CD4-positive, alpha-beta T cell treated with Interleukin-10 for 1 hour (primary cell): ENCODE data around the gene ATP8A2.
A peak's percentile ranks its signal among the peaks of the same experiment; 100 is the strongest.
"Not testable (repeated sequence)": the region's sequence is repeated elsewhere in the genome, so short reads cannot be mapped to it uniquely, and the experiment has no call there.

Experiments used
- DNase-seq: peaks from one replicate; pipeline ENCODE4 v3.0.0-alpha.2; 2020

The ATP8A2 gene

GRCh38 chr13:25934127-25934526 lies 562.4 kb downstream of the ATP8A2 start:
- no peak for DNase-seq

GRCh38 chr13:25939961-25940687 lies 568.4 kb downstream of the ATP8A2 start:
- DNase-seq = no peak

GRCh38 chr13:25943081-25943480 lies 571.3 kb downstream of the ATP8A2 start:
- no peak for DNase-seq

GRCh38 chr13:25943658-25944057 lies 571.9 kb downstream of the ATP8A2 start:
- DNase-seq = no peak

- no peak for DNase-seq
Observed at GRCh38 chr13:25945596-25945995, 573.8 kb downstream of the ATP8A2 start.

- no peak for DNase-seq
Observed at GRCh38 chr13:25946321-25946720, 574.5 kb downstream of the ATP8A2 start.

- DNase-seq = no peak
Observed at GRCh38 chr13:25948910-25949309, 577.1 kb downstream of the ATP8A2 start.

GRCh38 chr13:25951831-25952230 lies 580.1 kb downstream of the ATP8A2 start:
- DNase-seq = no peak

GRCh38 chr13:25954080-25954479 lies 582.3 kb downstream of the ATP8A2 start:
- DNase-seq = not testable (repeated sequence)

GRCh38 chr13:25954943-25955342 lies 583.2 kb downstream of the ATP8A2 start:
- not testable (repeated sequence) for DNase-seq

- DNase-seq = no peak
Observed at GRCh38 chr13:25958986-25959385, 587.2 kb downstream of the ATP8A2 start.

- no peak for DNase-seq
Observed at GRCh38 chr13:25961294-25961693, 589.5 kb downstream of the ATP8A2 start.

GRCh38 chr13:25963674-25964073 lies 591.9 kb downstream of the ATP8A2 start:
- DNase-seq = no peak

GRCh38 chr13:25965596-25965995 lies 593.8 kb downstream of the ATP8A2 start:
- DNase-seq = no peak

- DNase-seq = no peak
Observed at GRCh38 chr13:25966086-25966485, 594.3 kb downstream of the ATP8A2 start.

- no peak for DNase-seq
Observed at GRCh38 chr13:25967144-25967543, 595.4 kb downstream of the ATP8A2 start.

GRCh38 chr13:25971047-25971446 lies 599.3 kb downstream of the ATP8A2 start:
- no peak for DNase-seq

- DNase-seq = peak; percentile 55
Observed at GRCh38 chr13:25971459-25972145, 599.8 kb downstream of the ATP8A2 start.

GRCh38 chr13:25973085-25973484 lies 601.3 kb downstream of the ATP8A2 start:
- no peak for DNase-seq

- DNase-seq = peak; percentile 44
Observed at GRCh38 chr13:25973576-25973975, 601.8 kb downstream of the ATP8A2 start.

- no peak for DNase-seq
Observed at GRCh38 chr13:25977216-25977615, 605.4 kb downstream of the ATP8A2 start.

GRCh38 chr13:25977671-25978070 lies 605.9 kb downstream of the ATP8A2 start:
- no peak for DNase-seq

- no peak for DNase-seq
Observed at GRCh38 chr13:25978961-25979360, 607.2 kb downstream of the ATP8A2 start.

GRCh38 chr13:25979371-25979770 lies 607.6 kb downstream of the ATP8A2 start:
- no peak for DNase-seq

GRCh38 chr13:25980255-25980654 lies 608.5 kb downstream of the ATP8A2 start:
- DNase-seq = no peak
